HG03432 (cell line): ENCODE measurements around the gene RAP1GAP2.
"Not testable (repeated sequence)": the region's sequence is repeated elsewhere in the genome, so short reads cannot be mapped to it uniquely, and the experiment has no call there.

Source experiments
- ATAC-seq: cut with Tn5 transposase; IDR thresholded peaks from one replicate; pipeline ENCODE4 v1.9.1; 2021; ENCODE audit warnings: mild to moderate bottlenecking, moderate library complexity; ENCODE audit not compliant: unreplicated experiment

RAP1GAP2 gene

DNA sequence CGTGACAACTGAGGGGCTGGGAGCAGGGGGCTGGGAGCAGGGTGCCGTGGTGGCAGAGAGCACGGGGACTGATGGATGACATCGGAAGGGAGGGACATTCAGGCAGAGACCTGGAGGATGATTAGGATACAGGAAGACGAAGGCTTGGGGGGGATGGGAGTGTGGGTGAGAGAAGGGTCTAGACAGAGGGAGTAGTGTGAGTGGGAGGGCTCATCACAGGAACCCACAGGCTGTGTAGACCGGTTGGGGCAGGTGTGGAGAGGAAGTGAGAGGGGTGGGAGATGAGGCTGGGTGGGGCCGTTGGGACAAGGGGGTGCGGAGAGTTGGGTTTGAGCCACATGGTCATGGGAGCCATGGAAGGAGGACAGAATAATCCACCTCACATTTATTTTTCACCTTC is 83.8 kb downstream of the RAP1GAP2 start:
- no peak for ATAC-seq

DNA sequence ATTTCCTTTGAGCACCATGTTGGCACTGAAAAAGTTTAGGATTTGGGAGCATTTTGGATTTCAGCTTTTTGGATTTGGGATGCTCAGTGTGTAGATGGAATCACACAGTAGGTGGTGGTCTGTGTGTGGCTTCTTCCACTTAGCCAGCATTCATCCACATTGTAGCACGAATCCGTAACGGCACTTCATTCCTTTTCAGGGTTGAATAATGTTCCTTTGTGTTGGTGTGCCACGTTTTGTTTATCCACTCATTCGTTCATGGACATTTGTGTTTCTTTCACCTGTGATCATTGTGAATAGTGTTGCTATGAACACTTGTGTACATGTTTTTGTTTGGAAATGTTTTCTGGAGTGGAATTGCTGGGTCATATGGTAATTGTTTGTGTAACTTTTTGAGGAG is 85.1 kb downstream of the RAP1GAP2 start:
- ATAC-seq: no peak

DNA sequence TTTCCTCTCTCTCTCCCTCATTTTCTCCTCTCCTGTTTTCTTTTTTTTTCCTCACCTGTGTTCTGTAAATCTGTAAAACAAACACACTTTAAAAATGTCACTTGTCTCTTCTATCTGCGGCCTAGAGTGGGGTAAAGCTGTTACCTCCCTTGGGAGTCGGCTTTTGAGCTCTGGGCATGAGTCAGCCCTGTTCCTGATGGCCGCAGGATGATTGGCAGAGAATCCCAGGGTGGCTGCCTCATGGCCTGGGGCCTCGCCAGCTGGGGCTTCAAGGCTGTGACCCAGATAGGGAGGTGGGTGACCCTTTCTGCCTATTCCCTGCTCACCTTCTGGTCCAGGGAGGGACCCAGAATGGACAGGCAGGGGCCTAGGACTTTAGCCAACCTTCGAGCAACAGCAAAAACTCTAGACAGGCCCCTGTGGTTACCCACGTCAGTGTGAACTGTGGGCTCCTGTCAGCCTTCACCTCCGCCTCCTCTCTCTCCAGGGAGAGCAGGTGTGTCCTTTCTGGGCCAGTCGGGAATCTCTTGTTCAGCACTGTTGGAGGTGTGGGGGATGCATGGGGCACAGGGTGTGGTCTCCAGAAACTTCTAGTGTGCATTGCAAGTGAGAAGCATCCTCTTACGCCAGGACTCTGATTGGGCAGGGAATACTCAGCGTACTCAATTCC is 87.4 kb downstream of the RAP1GAP2 start:
- no peak for ATAC-seq

DNA sequence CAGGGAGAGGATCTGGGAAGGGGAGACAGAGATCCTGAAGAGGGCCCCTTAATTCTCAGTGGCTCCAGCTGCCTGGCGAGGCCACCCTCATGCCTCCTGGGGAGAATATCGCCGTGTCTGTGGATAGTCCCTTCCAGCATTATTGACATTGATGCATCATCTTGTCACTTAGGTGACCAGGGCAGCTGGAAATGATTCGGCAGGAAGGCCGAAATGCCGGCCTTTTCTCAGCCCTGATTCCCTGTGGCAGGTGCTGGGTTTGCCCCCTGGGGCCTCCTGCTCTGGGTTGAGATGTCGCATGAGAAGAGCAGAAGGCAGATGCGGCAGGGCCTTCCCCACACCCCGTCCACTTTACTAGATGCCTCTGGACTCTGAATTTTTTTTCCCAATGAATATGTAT is 89.5 kb downstream of the RAP1GAP2 start:
- ATAC-seq: no peak

DNA sequence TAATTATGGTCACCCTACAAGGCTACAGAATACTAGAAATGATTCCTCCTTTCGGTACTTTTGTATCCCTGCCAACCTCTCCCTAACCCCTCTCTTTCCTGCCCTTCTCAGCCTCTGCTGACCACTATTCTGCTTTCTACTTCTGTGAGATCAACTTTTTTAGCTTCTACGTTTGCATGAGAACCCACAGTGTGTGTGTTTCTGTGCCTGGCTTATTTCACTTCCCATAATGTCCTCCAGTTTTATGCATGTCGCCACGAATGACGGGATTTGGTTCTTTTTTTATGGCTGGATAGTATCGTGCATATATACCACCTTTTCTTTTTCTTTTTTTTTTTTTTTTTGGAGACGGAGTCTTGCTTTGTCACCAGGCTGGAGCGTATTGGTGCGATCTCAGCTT is 92.1 kb downstream of the RAP1GAP2 start:
- ATAC-seq: no peak

DNA sequence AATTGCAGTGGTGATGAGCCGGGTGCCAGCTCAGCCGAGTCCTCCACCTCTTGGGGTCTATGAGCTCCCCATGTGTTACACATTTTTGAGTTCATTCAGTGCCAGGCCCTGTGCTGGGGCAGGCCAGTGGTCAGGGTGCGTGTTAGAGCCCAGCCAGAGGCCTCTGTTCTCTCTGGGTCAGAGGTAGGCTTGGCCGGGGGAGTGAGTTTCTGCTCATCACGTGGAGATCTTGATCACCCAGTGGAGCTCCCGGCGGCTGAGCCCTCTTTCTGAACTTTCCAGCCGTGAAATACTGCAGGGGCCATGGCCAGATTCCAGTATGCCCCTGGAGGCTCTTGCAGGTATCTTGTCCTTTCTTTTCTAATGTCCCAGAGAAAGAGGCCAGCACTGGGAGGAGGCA is 93.0 kb downstream of the RAP1GAP2 start:
- no peak for ATAC-seq

DNA sequence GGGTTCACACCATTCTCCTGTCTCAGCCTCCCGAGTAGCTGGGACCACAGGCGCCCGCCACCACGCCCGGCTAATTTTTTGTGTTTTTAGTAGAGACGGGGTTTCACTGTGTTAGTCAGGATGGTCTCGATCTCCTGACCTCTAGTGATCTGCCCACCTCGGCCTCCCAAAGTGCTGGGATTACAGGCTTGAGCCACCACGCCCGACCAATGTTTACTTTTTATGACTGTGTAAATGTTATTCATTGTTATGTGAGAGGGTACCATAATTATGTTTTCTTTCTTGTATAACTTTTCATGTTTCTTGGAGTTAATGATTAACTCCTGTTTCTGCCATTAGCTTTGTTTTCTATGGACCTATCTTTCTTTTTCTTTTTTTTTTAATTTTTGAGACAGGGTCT is 94.5 kb downstream of the RAP1GAP2 start:
- not testable (repeated sequence) for ATAC-seq

DNA sequence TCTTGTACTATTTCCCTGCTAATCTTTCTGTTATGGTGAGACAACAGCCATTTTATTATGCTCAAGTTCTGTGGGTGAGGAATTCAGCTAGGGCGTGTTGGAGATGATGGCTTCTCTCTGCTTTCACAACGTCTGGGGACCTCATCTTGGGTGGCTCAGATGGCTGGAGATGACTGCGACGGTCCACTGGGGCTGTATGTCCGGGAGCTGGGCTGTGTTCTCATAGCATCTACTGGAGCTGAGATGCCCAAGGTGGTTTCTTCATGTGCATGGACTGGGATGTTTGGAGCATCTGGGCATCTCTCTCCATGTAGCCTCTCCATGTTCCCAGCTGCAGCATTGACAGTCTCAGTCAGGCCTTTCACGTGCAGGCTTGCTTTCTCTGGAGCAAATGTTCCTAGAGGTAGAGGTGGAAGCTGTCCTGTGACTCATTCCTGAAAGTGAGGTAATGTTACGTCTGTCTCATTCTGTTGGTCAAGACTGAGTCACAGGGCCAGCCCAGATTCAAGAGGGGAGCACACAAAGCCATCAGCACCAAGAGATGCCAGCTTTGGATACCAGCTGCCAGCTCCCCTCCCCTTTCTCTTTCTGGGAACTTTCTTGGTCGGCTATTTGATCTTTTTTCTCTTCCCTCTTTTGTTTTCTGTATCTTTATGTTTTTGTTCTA is 96.2 kb downstream of the RAP1GAP2 start:
- ATAC-seq: no peak

DNA sequence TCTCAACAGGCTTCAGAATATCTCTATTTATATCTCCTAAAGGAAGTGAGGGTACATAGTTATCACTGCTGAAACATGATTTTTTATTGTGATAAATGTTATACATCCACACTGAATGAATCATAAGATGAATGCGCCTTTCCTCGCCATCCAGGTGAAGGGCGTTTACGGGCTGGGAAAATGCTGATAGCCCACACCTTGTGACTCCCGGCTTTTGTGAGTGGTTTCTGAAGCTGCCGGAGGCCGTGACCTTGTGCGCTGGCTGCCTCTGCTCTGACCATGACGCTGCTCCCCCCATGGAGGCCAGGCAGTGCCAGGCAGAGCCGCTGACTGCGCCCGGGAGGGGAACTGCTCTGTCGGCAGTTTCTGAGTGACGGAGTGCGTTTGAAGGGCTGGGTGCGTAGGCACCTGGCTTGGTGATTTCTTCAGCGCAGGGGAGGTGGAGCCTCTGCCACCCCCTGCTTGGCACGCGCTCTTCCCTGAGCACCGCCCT is 97.2 kb downstream of the RAP1GAP2 start:
- ATAC-seq: no peak

DNA sequence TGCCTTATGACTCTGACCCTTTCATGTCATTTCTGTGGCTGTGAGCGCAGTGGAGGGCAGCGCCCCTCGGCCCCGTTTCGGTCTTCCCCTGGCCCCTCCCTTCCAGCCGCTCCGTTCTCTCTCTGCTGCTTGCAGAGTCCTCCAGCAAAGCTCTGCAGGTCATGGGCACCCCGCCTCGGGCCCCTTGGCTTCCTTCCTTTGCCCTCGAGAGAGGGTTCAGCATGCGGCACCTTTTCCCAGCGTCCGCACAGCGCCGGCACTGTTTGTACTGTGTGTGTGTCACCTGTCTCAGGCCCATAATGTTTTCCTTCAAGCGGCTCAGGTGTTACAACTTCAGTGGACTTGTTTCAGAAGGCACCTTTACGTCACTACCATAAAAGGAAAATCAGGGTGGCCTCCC is 98.5 kb downstream of the RAP1GAP2 start:
- no peak for ATAC-seq

DNA sequence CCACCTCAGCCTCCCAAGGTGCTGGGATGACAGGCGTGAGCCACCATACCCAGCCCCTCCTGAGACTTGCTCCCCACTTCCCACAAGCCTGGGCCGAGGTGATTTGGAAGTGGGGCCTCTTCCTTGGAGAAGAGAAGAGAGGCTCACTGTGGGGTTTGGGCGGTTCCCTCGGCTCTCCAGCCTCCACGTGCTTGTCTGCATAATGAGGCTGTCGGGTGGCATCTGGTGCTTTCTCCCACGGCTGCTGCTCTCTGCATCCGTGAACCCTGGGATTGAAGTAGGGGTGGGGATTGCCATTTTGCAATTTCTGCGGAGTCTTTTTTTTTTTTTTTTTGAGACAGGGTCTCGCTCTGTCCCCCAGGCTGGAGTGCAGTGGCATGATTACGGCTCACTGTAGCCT is 101.4 kb downstream of the RAP1GAP2 start:
- ATAC-seq: no peak

DNA sequence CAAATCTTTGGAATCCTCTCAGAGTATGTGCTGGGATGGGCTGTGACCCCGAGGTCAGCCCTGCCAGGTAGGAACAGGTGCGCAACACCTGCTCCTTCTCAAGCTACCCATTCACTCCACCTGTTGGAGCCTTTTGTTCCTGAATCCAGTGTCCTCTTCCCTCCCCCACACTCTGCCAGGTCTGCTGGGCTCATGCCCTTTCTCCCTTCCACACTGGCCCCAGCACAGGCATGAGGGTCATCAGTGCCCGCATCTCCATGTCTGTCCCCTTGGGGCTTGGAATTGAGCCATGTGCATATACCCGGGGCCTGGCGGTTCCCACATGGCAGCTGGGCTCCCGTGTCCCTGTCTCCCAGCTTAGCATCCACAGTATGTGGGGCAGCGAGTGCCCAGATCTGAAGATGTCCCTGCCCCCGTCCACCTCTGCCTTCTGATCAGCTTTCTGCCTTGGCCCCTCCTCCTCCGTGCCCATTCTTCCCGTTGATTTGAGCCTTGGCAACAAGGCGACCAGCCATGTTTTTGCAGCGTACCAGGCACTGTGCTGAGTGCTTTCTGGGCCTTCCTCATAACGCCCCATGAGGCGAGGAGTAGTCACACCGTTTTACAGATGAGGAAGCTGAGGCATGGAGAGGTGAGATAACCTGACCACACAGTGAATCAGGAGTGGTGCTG is 102.2 kb downstream of the RAP1GAP2 start:
- ATAC-seq: no peak

DNA sequence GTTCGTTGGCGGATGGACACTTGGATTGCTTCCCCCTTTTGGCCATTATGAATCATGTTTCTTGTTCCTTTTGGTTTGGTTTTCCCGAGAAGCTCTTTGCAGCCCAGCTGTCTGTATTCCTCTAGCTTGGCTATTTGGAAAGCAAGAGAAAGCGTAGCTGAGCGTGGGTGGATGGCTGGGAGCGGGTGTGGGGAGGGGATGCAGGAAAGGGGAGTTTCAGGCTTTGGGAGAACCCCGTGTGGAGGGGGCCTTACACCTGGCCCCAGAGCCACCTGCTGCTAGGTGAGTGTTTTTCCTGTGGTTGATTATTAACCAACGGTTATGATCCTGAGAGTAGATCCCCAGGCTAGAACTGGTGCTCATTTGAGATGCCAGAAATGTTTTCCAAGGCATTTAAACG is 103.7 kb downstream of the RAP1GAP2 start:
- no peak for ATAC-seq

DNA sequence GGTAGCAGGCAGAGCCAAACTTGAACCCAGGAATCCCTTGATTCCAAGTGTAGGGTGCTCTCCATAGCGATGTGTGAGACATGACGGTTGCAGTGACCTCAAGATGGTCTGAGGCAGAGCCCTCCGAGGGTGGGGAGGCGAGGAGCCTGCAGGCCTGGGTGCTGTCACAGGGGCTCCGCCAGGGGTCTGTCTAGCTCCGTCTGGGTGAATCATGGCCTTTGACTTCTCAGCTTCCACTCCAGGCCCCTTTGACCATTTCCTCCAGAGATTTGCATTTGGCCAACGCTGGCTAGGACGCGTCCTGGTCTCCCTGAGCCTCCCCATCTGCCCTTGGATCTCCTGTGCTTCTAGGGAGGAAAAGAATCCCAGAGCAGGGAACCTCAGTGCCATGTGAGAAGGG is 104.6 kb downstream of the RAP1GAP2 start:
- ATAC-seq: no peak

DNA sequence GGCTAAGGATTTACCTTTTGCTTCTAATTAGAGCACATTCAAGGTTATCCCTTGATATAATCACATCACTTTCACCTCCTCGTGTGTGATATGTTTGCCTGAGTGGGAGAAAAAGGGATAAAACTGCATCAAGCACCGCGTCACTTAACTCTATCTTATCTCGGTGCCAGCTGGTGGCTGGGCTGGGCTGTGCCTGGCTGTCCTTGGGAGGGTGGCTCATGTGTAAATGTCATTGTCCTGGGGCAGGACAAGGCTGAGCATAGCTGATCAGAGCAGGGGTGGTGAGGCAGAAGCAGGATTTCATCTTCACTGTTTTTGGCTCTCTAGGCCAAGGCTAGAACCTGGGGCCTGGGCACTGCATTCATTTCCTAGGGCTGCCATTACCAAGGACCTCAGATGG is 105.3 kb downstream of the RAP1GAP2 start:
- no peak for ATAC-seq

DNA sequence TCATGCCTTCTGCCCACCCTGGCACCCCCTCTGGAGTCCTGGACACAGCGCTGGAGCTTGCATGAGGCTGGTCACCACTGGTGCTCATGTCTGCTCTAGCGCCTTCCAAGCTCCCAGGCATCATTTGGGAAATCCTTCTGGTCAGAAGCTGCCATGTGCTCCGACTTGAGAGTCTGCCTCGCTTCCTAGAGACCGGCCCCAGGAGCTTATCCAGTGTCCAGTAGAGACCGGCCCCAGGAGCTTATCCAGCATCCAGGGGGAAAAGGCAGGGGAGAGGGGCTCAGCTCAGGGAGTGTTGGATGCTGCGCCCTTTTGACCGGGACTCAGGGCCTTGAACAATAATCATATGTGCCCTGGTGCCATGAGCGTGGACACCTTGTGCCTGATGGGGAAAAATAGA is 106.3 kb downstream of the RAP1GAP2 start:
- no peak for ATAC-seq

DNA sequence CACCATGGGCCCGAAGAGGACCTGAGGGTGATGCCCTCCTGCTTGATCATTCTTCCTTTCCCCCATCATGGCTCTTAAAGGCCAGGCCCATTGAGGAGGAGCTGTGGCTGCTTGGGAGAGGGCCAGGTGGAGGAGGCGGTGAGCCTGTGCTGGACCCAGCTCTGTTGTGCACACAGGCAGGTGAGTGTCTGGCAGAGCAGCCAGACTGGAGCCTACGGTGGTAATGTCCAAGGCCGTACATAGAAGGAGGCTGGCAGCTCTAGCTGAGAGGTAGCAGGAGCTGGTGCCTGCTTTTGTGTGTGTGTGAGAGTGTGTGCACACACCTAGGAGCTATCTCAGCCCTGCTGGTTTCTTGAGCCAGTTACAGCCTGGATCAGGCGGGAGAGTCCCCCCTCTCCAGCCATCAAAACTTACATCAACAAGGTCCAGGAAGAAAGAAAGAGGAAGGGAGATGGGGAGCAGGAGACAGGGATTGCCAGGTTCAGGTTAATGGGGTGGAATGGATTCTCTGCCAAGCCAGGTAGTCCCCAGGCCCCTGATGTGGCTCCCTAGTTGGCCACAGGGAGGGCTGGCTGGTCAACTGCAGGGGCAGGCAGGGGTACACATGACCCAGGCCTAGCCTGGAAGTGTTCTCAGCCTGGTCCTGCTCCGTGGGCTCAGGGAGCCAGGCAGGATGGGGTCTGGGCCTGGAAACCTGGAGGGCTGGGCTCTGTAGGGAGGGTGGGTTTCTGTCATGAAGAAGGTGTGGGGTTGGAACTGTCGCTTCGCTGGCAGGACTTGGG is 107.1 kb downstream of the RAP1GAP2 start:
- ATAC-seq: no peak

DNA sequence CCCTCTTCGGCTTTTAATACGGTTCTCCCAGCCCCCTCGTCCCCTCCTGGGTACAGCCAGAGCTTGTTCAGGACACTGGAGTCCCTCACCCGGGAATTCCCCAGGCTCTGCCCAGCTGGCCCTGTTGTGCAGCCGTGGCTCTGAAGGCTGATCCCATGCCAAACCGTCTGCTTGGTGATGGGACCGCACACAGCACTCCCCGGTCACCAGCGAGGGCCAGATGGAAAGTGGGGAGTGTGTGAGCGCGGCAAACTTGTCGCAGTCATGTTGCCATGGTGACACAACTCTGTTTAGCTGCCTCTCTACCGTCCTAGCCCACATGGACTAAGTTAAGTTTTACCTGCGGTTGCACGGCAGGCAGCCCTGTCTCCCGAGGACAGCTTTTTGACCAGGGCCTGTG is 107.9 kb downstream of the RAP1GAP2 start:
- ATAC-seq: no peak

DNA sequence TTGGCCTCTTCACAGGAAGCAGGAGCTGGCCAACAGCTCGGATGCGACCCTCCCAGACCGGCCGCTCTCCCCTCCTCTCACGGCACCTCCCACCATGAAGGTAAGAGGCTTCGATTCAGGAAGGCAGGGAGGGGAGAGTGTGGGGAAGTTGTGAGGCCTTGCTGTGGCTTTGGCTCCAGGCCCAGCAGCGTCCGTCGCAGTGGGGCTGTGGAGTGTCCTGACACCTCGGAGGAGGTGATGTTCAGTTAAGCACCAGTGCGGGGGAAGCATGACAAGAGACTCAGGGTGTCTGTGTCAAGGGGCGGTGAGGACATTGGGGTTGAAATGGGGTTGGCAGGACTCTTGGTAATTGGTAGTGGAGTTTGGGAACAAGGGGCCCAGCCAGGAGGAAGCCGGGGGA is 109.0 kb downstream of the RAP1GAP2 start:
- ATAC-seq: no peak

DNA sequence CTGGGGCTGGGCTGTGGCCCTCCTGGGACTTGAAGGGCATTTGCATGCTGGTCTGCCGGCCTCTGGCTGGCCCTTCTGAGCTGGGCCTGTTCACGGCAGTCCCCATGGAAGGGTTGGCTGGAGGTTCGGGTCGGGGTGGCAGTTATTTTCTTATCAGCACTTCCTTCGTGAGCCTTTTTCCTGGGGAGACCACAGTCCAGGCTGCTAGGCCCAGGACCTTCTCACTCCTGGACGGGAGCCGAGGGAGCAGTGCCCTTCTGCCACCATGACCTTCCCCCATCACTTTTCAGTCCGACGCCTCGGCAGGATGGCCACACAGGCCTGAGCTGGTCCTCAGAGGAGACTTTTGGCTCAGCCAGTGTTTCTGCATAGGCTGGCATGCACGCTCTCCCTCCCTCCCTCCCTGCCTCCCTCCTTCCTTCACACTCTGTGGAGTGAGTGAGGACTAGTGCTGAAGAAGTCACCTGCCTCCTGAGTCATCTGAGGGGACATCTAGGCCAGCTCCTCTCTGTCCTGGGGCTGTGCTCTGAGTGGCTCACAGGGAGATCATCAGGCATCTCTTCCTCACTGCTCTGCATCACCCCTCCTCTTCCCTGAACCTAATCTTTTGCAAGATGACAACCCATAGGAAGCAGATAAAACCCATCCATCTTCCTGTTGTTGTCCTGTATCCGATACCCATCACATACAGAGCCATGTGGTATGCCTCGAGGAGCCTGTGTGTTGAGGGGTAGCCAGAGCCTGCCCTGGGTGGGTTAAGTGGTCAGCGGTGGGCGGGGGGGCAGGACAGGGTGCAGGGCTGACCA is 109.7 kb downstream of the RAP1GAP2 start:
- no peak for ATAC-seq

DNA sequence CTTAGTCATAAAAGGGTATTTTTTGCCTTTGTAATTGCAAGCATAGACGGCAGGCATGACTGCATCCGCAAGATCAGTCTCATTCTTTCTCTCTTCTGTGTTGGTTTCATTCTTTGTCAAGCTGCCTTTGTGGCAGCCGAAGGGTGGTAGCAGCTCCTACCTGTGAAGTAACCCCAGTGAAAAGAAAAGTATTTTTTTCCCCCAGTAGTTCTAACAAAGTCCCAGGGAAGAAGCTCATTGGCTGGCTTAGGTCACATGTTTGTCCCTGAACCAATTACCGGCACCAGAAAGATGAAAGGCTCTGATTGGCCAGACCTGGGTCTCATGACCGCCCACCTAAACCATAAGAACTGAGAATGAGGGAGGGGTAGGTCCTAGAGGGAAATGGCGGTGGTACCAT is 110.7 kb downstream of the RAP1GAP2 start:
- ATAC-seq: no peak
